Measurements from ENCODE around the gene FAM151B.
"Not testable (repeated sequence)": the region's sequence is repeated elsewhere in the genome, so short reads cannot be mapped to it uniquely, and the experiment has no call there.

The FAM151B gene

GRCh38 chr5:80579050-80579449 lies 91.2 kb downstream of the FAM151B start:
- no peaks in the 10 kb centered on the region for H3K9me3 ChIP-seq (ENCODE audit: control insufficient read depth in 2 of 2, low read length in 2 of 2)
- no peak overlapping the region for H3K27ac ChIP-seq (ENCODE audit: low read depth in 2 of 2, low read length in 2 of 2)
- H3K4me1 ChIP-seq (ENCODE audit: control insufficient read depth in 2 of 2, insufficient read depth in 2 of 2, low read length in 2 of 2): no peaks in the 10 kb centered on the region
- H3K27me3 ChIP-seq (ENCODE audit: control insufficient read depth in 2 of 2, insufficient read depth in 2 of 2, low read length in 2 of 2): peaks cover 0 to 3% of the 10 kb centered on the region in 2 donors
- H3K4me3 ChIP-seq (ENCODE audit: low read length in 2 of 2): no peak overlapping the region
- no peak overlapping the region for H3K9ac ChIP-seq (ENCODE audit: low read depth in 1 of 2, low read length in 2 of 2)
- H3K36me3 ChIP-seq (ENCODE audit: control insufficient read depth in 2 of 2, insufficient read depth in 2 of 2, low read length in 2 of 2): no peaks in the 10 kb centered on the region

- H3K4me3 ChIP-seq (ENCODE audit: low read length in 2 of 2); H3K9ac ChIP-seq (ENCODE audit: low read depth in 1 of 2, low read length in 2 of 2); H3K27me3 ChIP-seq (ENCODE audit: control insufficient read depth in 2 of 2, insufficient read depth in 2 of 2, low read length in 2 of 2); H3K4me1 ChIP-seq (ENCODE audit: control insufficient read depth in 2 of 2, insufficient read depth in 2 of 2, low read length in 2 of 2); H3K9me3 ChIP-seq (ENCODE audit: control insufficient read depth in 2 of 2, low read length in 2 of 2); H3K36me3 ChIP-seq (ENCODE audit: control insufficient read depth in 2 of 2, insufficient read depth in 2 of 2, low read length in 2 of 2); H3K27ac ChIP-seq (ENCODE audit: low read depth in 2 of 2, low read length in 2 of 2): not testable (repeated sequence)
Observed at GRCh38 chr5:80580291-80580690, 92.4 kb downstream of the FAM151B start.

GRCh38 chr5:80584770-80585169 lies 96.9 kb downstream of the FAM151B start:
- Histone ChIP-seq H3K9me3 (ENCODE audit: control insufficient read depth in 2 of 2, low read length in 2 of 2) (no peaks in the 10 kb centered on the region), H3K4me1 (ENCODE audit: control insufficient read depth in 2 of 2, insufficient read depth in 2 of 2, low read length in 2 of 2) (no peaks in the 10 kb centered on the region), H3K9ac (ENCODE audit: low read depth in 1 of 2, low read length in 2 of 2) (no peak overlapping the region), H3K4me3 (ENCODE audit: low read length in 2 of 2) (no peak overlapping the region), H3K27me3 (ENCODE audit: control insufficient read depth in 2 of 2, insufficient read depth in 2 of 2, low read length in 2 of 2) (no peaks in the 10 kb centered on the region), H3K27ac (ENCODE audit: low read depth in 2 of 2, low read length in 2 of 2) (no peak overlapping the region), H3K36me3 (ENCODE audit: control insufficient read depth in 2 of 2, insufficient read depth in 2 of 2, low read length in 2 of 2) (no peaks in the 10 kb centered on the region)

- H3K9me3 ChIP-seq (ENCODE audit: control insufficient read depth in 2 of 2, low read length in 2 of 2): no peaks in the 10 kb centered on the region
- H3K27me3 ChIP-seq (ENCODE audit: control insufficient read depth in 2 of 2, insufficient read depth in 2 of 2, low read length in 2 of 2): no peaks in the 10 kb centered on the region
- H3K4me3 ChIP-seq (ENCODE audit: low read length in 2 of 2): no peak overlapping the region
- H3K36me3 ChIP-seq (ENCODE audit: control insufficient read depth in 2 of 2, insufficient read depth in 2 of 2, low read length in 2 of 2): no peaks in the 10 kb centered on the region
- no peak overlapping the region for H3K27ac ChIP-seq (ENCODE audit: low read depth in 2 of 2, low read length in 2 of 2)
- H3K9ac ChIP-seq (ENCODE audit: low read depth in 1 of 2, low read length in 2 of 2): no peak overlapping the region
- no peaks in the 10 kb centered on the region for H3K4me1 ChIP-seq (ENCODE audit: control insufficient read depth in 2 of 2, insufficient read depth in 2 of 2, low read length in 2 of 2)
Observed at GRCh38 chr5:80588858-80589540, 101.1 kb downstream of the FAM151B start.

GRCh38 chr5:80590766-80591165 lies 102.9 kb downstream of the FAM151B start:
- H3K27me3 ChIP-seq (ENCODE audit: control insufficient read depth in 2 of 2, insufficient read depth in 2 of 2, low read length in 2 of 2): no peaks in the 10 kb centered on the region
- H3K9ac ChIP-seq (ENCODE audit: low read depth in 1 of 2, low read length in 2 of 2): no peak overlapping the region
- no peaks in the 10 kb centered on the region for H3K4me1 ChIP-seq (ENCODE audit: control insufficient read depth in 2 of 2, insufficient read depth in 2 of 2, low read length in 2 of 2)
- H3K36me3 ChIP-seq (ENCODE audit: control insufficient read depth in 2 of 2, insufficient read depth in 2 of 2, low read length in 2 of 2): no peaks in the 10 kb centered on the region
- H3K27ac ChIP-seq (ENCODE audit: low read depth in 2 of 2, low read length in 2 of 2): no peak overlapping the region
- H3K9me3 ChIP-seq (ENCODE audit: control insufficient read depth in 2 of 2, low read length in 2 of 2): no peaks in the 10 kb centered on the region
- H3K4me3 ChIP-seq (ENCODE audit: low read length in 2 of 2): no peak overlapping the region

- no peak overlapping the region for H3K9ac ChIP-seq (ENCODE audit: low read depth in 1 of 2, low read length in 2 of 2)
- H3K4me1 ChIP-seq (ENCODE audit: control insufficient read depth in 2 of 2, insufficient read depth in 2 of 2, low read length in 2 of 2): no peaks in the 10 kb centered on the region
- no peak overlapping the region for H3K27ac ChIP-seq (ENCODE audit: low read depth in 2 of 2, low read length in 2 of 2)
- H3K27me3 ChIP-seq (ENCODE audit: control insufficient read depth in 2 of 2, insufficient read depth in 2 of 2, low read length in 2 of 2): no peaks in the 10 kb centered on the region
- H3K4me3 ChIP-seq (ENCODE audit: low read length in 2 of 2): no peak overlapping the region
- no peaks in the 10 kb centered on the region for H3K9me3 ChIP-seq (ENCODE audit: control insufficient read depth in 2 of 2, low read length in 2 of 2)
- H3K36me3 ChIP-seq (ENCODE audit: control insufficient read depth in 2 of 2, insufficient read depth in 2 of 2, low read length in 2 of 2): no peaks in the 10 kb centered on the region
Observed at GRCh38 chr5:80591352-80591751, 103.5 kb downstream of the FAM151B start.

GRCh38 chr5:80592105-80592504 lies 104.2 kb downstream of the FAM151B start:
- Histone ChIP-seq H3K36me3 (ENCODE audit: control insufficient read depth in 2 of 2, insufficient read depth in 2 of 2, low read length in 2 of 2) (no peaks in the 10 kb centered on the region), H3K4me3 (ENCODE audit: low read length in 2 of 2) (no peak overlapping the region), H3K27ac (ENCODE audit: low read depth in 2 of 2, low read length in 2 of 2) (no peak overlapping the region), H3K27me3 (ENCODE audit: control insufficient read depth in 2 of 2, insufficient read depth in 2 of 2, low read length in 2 of 2) (no peaks in the 10 kb centered on the region), H3K9ac (ENCODE audit: low read depth in 1 of 2, low read length in 2 of 2) (no peak overlapping the region), H3K9me3 (ENCODE audit: control insufficient read depth in 2 of 2, low read length in 2 of 2) (no peaks in the 10 kb centered on the region), H3K4me1 (ENCODE audit: control insufficient read depth in 2 of 2, insufficient read depth in 2 of 2, low read length in 2 of 2) (no peaks in the 10 kb centered on the region)

All from mucosa of rectum (tissue), 2 donors.